Calu3 (cell line): Measurements from ENCODE around the gene GLDN. TPM values are rescaled to one million over a fixed set of nuclear protein-coding genes. Genes with fewer than 3 reads are reported as not detected.
"Not testable (repeated sequence)": the region's sequence is repeated elsewhere in the genome, so short reads cannot be mapped to it uniquely, and the experiment has no call there.

Experiments
- BruUV-seq: library from RNA; stranded (reverse); fragments of 400-500 nt; replicated peaks from 2 replicates; lab custom pipeline; 2021; lab: Mats Ljungman, UMichigan
- CTCF ChIA-PET: fragments of 300-600 bp; sonication (Branson Sonifier 250); formaldehyde crosslinking; loops from one replicate; lab custom pipeline; 2022; ENCODE audit warnings: antibody characterized with exemption; lab: Charles Lee
- DNase-seq: peaks from one replicate; pipeline ENCODE4 v3.0.0; 2022
- H3K27ac Mint-ChIP-seq: one replicate; pipeline ENCODE4 v1.8.0; 2022; ENCODE audit warnings: mixed read lengths; ENCODE audit not compliant: unreplicated experiment
- H3K27me3 Mint-ChIP-seq: one replicate; pipeline ENCODE4 v1.8.0; 2022; ENCODE audit warnings: mixed read lengths; ENCODE audit not compliant: unreplicated experiment
- H3K36me3 Mint-ChIP-seq: one replicate; pipeline ENCODE4 v1.8.0; 2022; ENCODE audit warnings: mild to moderate bottlenecking, moderate library complexity, mixed read lengths; ENCODE audit not compliant: insufficient read depth, unreplicated experiment
- H3K4me1 Mint-ChIP-seq: one replicate; pipeline ENCODE4 v1.8.0; 2022; ENCODE audit warnings: mild to moderate bottlenecking, low read depth, mixed read lengths; ENCODE audit not compliant: unreplicated experiment
- H3K4me3 Mint-ChIP-seq: one replicate; pipeline ENCODE4 v1.8.0; 2022; ENCODE audit warnings: mild to moderate bottlenecking, low read depth, moderate library complexity, mixed read lengths; ENCODE audit not compliant: unreplicated experiment
- H3K9me3 Mint-ChIP-seq: one replicate; pipeline ENCODE4 v1.8.0; 2022; ENCODE audit warnings: low read depth, mixed read lengths; ENCODE audit not compliant: unreplicated experiment
- intact Hi-C: fragments of 100-400 bp; cut with micrococcal nuclease; formaldehyde crosslinking; loops from one replicate; pipeline ENCODE4 v1.10.0; 2022; ENCODE audit not compliant: unreplicated experiment
- total RNA-seq: library from RNA; stranded (reverse); gene quantifications from 2 replicates; pipeline ENCODE4 v1.2.3, GENCODE V29; 2022
- TF ChIP-seq, protein P1 (sequence below): fragments of 200-600 bp; IDR thresholded peaks from one replicate; pipeline ENCODE4 v1.8.0; 2022; ENCODE audit warnings: antibody characterized with exemption; ENCODE audit not compliant: unreplicated experiment

The GLDN gene
- total RNA-seq, 1 experiment from 2014 or later, result not detected

GRCh38 chr15:51444112-51444511, 102.7 kb downstream of the GLDN start:
- CTCF ChIA-PET, result no interaction called here
- no peaks in the 10 kb centered on the region for H3K36me3 Mint-ChIP-seq
- no peak overlapping the region for H3K4me3 Mint-ChIP-seq
- H3K9me3 Mint-ChIP-seq, result peaks cover 2% of the 10 kb centered on the region
- peaks cover 16% of the 10 kb centered on the region for H3K27me3 Mint-ChIP-seq
- intact Hi-C loops, result no loop called here
- no TSS peak for BruUV-seq
- no peak overlapping the region for H3K27ac Mint-ChIP-seq
- DNase-seq, result no peak
- TF ChIP-seq, protein P1, sequence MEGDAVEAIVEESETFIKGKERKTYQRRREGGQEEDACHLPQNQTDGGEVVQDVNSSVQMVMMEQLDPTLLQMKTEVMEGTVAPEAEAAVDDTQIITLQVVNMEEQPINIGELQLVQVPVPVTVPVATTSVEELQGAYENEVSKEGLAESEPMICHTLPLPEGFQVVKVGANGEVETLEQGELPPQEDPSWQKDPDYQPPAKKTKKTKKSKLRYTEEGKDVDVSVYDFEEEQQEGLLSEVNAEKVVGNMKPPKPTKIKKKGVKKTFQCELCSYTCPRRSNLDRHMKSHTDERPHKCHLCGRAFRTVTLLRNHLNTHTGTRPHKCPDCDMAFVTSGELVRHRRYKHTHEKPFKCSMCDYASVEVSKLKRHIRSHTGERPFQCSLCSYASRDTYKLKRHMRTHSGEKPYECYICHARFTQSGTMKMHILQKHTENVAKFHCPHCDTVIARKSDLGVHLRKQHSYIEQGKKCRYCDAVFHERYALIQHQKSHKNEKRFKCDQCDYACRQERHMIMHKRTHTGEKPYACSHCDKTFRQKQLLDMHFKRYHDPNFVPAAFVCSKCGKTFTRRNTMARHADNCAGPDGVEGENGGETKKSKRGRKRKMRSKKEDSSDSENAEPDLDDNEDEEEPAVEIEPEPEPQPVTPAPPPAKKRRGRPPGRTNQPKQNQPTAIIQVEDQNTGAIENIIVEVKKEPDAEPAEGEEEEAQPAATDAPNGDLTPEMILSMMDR, result no peak
- peaks cover 32% of the 10 kb centered on the region for H3K4me1 Mint-ChIP-seq

DNA sequence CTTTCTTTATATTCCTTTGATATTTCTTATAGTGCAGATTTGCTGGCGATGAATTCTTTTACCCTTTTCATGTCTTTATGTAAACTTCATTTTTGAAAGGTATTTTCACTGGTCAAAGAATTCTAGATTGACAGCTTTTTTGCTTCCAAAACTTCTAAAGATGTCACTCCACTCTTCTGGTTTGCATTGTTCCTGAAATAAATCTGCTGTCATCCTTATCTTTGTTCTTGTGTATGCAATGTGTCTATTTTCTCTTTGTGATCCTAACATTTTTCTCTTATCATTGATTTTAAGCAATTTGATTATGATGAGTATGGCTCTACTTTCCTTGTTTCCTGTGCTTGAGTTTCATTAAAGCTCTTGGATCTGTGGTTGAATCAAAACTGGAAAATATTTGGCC, 103.4 kb downstream of the GLDN start:
- no peak overlapping the region for H3K4me3 Mint-ChIP-seq
- TF ChIP-seq, protein P1, result no peak
- H3K36me3 Mint-ChIP-seq, result no peaks in the 10 kb centered on the region
- no TSS peak for BruUV-seq
- H3K4me1 Mint-ChIP-seq, result peaks cover 39% of the 10 kb centered on the region
- intact Hi-C loops, result loop anchor here (5.0 kb wide), 1 partner anchor 43 kb away; no protein-coding TSS in a partner anchor
- no peak for DNase-seq
- peaks cover 2% of the 10 kb centered on the region for H3K9me3 Mint-ChIP-seq
- H3K27ac Mint-ChIP-seq, result no peak overlapping the region
- CTCF ChIA-PET, result no interaction called here
- peaks cover 9% of the 10 kb centered on the region for H3K27me3 Mint-ChIP-seq

DNA sequence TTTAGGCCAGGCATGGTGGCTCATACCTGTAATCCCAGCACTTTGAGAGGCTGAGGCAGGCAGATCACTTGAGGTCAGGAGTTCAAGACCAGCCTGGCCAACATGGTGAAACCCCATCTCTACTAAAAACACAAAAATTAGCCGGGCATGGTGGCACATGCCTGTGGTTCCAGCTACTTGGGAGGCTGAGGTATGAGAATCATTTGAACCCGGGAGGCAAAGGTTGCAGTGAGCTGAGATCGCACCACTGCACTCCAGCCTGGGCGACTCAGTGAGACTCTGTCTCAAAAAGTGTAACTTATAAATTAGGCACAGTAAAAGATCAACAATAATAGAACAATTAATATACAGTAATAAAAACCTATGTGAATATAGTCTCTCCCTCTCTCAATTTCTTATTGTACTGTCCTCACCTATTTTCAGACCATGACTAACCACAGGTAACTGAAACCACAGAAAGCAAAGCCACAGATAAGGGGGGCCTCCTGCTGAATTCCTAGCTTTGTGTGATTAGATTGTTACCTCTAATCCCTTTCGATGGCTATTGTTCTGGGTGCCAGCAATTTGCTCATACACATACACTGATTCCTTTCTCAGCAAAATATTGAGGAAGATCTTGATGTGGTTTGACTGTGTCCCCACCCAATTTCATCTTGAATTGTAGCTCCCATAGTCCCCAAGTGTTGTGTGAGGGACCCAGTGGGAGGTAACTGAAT, 104.7 kb downstream of the GLDN start:
- H3K36me3 Mint-ChIP-seq, H3K4me3 Mint-ChIP-seq, BruUV-seq, CTCF ChIA-PET, H3K27me3 Mint-ChIP-seq, H3K9me3 Mint-ChIP-seq: not testable (repeated sequence)
- peak; percentile 56 for DNase-seq
- peaks cover 46% of the 10 kb centered on the region for H3K4me1 Mint-ChIP-seq
- intact Hi-C loops, result loop anchor here (5.0 kb wide), 1 partner anchor 44 kb away; no protein-coding TSS in a partner anchor
- peak overlapping the region; percentile 75 for H3K27ac Mint-ChIP-seq

DNA sequence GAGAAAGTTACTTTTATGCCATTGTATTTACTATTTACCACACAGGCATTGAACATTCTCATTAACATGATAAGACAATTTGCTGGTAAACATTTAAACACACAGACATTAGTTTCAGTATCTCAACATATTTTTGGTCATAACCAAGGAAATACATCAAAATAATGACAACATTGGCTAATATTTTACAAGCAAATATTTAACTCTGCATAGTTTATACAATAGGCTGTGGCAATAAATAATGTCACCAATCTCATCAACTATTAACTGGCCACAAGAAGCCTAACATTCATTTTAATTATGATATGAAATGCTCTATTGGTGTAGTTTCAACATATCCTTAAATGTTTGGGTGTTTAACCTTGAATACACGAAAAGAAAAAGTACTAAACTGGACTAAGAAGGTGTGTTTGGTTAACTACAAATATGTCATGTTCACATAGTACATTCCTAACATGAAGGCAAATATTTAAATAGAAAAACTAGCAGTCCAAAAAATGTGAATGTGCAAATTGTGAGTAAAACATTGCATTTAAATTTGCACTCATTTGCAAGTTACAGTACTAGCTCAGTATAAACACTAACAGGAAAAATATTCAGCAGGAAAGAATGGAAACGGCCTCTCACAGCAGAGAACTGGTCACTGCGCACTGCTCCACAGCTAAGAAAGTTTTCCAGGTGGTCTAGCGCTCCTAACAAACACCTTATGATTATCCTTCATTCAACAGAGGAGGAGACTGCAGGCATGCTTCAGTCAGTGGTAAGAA, 106.6 kb downstream of the GLDN start:
- TF ChIP-seq, protein P1, result no peak
- no TSS peak for BruUV-seq
- no peaks in the 10 kb centered on the region for H3K27me3 Mint-ChIP-seq
- H3K4me1 Mint-ChIP-seq, result peaks cover 46% of the 10 kb centered on the region
- no peak overlapping the region for H3K27ac Mint-ChIP-seq
- H3K36me3 Mint-ChIP-seq, result no peaks in the 10 kb centered on the region
- H3K4me3 Mint-ChIP-seq, result no peak overlapping the region
- intact Hi-C loops, result loop anchor here (5.0 kb wide), 1 partner anchor 46 kb away; no protein-coding TSS in a partner anchor
- CTCF ChIA-PET, result interaction anchor here (0.7 kb wide), 1 partner anchor 52 kb away, joined by 3 read pairs; no protein-coding TSS in a partner anchor
- H3K9me3 Mint-ChIP-seq, result peaks cover 2% of the 10 kb centered on the region
- no peak for DNase-seq
